CD4-positive, alpha-beta memory T cell (primary cell): ENCODE results near the gene AACS. TPM values are rescaled to one million over a fixed set of nuclear protein-coding genes. Genes with fewer than 3 reads are reported as not detected.

Source experiments
- CTCF ChIA-PET: fragments of 350-600 bp; sonication (Branson Sonifier 250); formaldehyde crosslinking; loops from one replicate; lab custom pipeline; 2021; ENCODE audit warnings: inconsistent platforms; ENCODE audit not compliant: partially characterized antibody; lab: Charles Lee
- POLR2A ChIA-PET: fragments of 350-600 bp; sonication (Branson Sonifier 250); formaldehyde crosslinking; loops from one replicate; lab custom pipeline; 2021; ENCODE audit not compliant: partially characterized antibody; lab: Charles Lee
- DNase-seq, 5 donors: peaks; one replicate each; pipeline versions ENCODE4 v3.0.0 to v3.0.0-alpha.2; 2020 to 2022; ENCODE audit warnings: mixed read lengths in 1 of 5
- H3K27ac ChIP-seq: one replicate; pipeline ENCODE4 v1.7.0; 2013; ENCODE audit warnings: low read depth, low read length
- H3K27me3 ChIP-seq: 2 replicates; pipeline ENCODE4 v1.7.0; 2013; ENCODE audit warnings: mild to moderate bottlenecking, low read length, moderate library complexity; ENCODE audit not compliant: insufficient read depth
- H3K36me3 ChIP-seq: 2 replicates; pipeline ENCODE4 v1.7.0; 2013; ENCODE audit warnings: mild to moderate bottlenecking, low read length, moderate library complexity; ENCODE audit not compliant: insufficient read depth
- H3K4me1 ChIP-seq: 2 replicates; pipeline ENCODE4 v1.7.0; 2013; ENCODE audit warnings: mild to moderate bottlenecking, low read length, moderate library complexity; ENCODE audit not compliant: insufficient read depth
- H3K4me3 ChIP-seq, 2 donors: one replicate each; pipeline ENCODE4 v1.7.0; 2013; ENCODE audit warnings: low read length in 2 of 2, mild to moderate bottlenecking in 1 of 2
- H3K9me3 ChIP-seq, 2 donors: one replicate each; pipeline ENCODE4 v1.7.0; 2013; ENCODE audit warnings: low read length in 2 of 2, control low read depth in 1 of 2; ENCODE audit not compliant: control insufficient read depth in 1 of 2
- H3K27ac Mint-ChIP-seq, 7 donors: one replicate each; pipeline ENCODE4 v1.8.0; 2020 to 2021; ENCODE audit warnings: mixed read lengths in 7 of 7, mild to moderate bottlenecking in 6 of 7, inconsistent platforms in 3 of 7, moderate library complexity in 3 of 7
- H3K27me3 Mint-ChIP-seq, 2 donors: one replicate each; pipeline ENCODE4 v1.8.0; 2020 to 2021; ENCODE audit warnings: mixed read lengths in 2 of 2
- H3K36me3 Mint-ChIP-seq, 2 donors: one replicate each; pipeline ENCODE4 v1.8.0; 2020 to 2021; ENCODE audit warnings: mixed read lengths in 2 of 2, inconsistent platforms in 1 of 2, mild to moderate bottlenecking in 1 of 2
- H3K4me1 Mint-ChIP-seq, 4 donors: one replicate each; pipeline ENCODE4 v1.8.0; 2020 to 2021; ENCODE audit warnings: mixed read lengths in 4 of 4, mild to moderate bottlenecking in 1 of 4
- H3K4me3 Mint-ChIP-seq, 8 donors: one replicate each; pipeline ENCODE4 v1.8.0; 2020 to 2021; ENCODE audit warnings: mixed read lengths in 8 of 8, mild to moderate bottlenecking in 7 of 8, moderate library complexity in 6 of 8, inconsistent platforms in 3 of 8
- H3K9me3 Mint-ChIP-seq, 8 donors: one replicate each; pipeline ENCODE4 v1.8.0; 2020 to 2021; ENCODE audit warnings: mixed read lengths in 8 of 8, mild to moderate bottlenecking in 5 of 8, inconsistent platforms in 3 of 8, moderate library complexity in 1 of 8
- intact Hi-C: fragments of 100-400 bp; cut with micrococcal nuclease; formaldehyde crosslinking; loops from one replicate; pipeline ENCODE4 v1.15.1; 2023
- polyA plus RNA-seq, 2 donors: library from polyadenylated mRNA; unstranded; fragments of 300-500 nt; fragmentation: Illumina TruSeq; gene quantifications; one replicate each; pipeline ENCODE4 v1.2.3, GENCODE V29; 2021
- total RNA-seq, 2 experiments: library from RNA; stranded (reverse); gene quantifications; one replicate each; pipeline ENCODE4 v1.2.3, GENCODE V29; 2021

Gene AACS
- total and polyA plus RNA-seq, 4 experiments from 2014 or later = 9.7 to 12.5 (median 12.0) TPM

GRCh38 chr12:125091401-125091800 is 26.2 kb downstream of the AACS start:
- CTCF ChIA-PET = no interaction called here
- no peaks in the 10 kb centered on the region for H3K9me3 ChIP-seq
- H3K36me3 Mint-ChIP-seq = peaks cover 25 to 32% of the 10 kb centered on the region in 2 donors
- no peaks in the 10 kb centered on the region for H3K4me1 ChIP-seq
- H3K27ac ChIP-seq = no peak overlapping the region
- no peak for DNase-seq
- no peaks in the 10 kb centered on the region for H3K9me3 Mint-ChIP-seq
- no peak overlapping the region for H3K27ac Mint-ChIP-seq
- intact Hi-C loops = no loop called here
- H3K36me3 ChIP-seq = peaks cover 2% of the 10 kb centered on the region
- H3K4me3 ChIP-seq = no peak overlapping the region
- H3K4me3 Mint-ChIP-seq = no peak overlapping the region
- H3K4me1 Mint-ChIP-seq = peaks cover 0 to 2% (median 0%) of the 10 kb centered on the region in 4 donors
- POLR2A ChIA-PET = no interaction called here
- H3K27me3 Mint-ChIP-seq = no peaks in the 10 kb centered on the region
- H3K27me3 ChIP-seq = no peaks in the 10 kb centered on the region

- Histone ChIP-seq H3K4me1 (no peaks in the 10 kb centered on the region), H3K27ac (no peak overlapping the region), H3K27me3 (no peaks in the 10 kb centered on the region), H3K36me3 (peaks cover 2% of the 10 kb centered on the region), H3K9me3 (no peaks in the 10 kb centered on the region), H3K4me3 (no peak overlapping the region)
- H3K27me3 Mint-ChIP-seq = no peaks in the 10 kb centered on the region
- ChIA-PET POLR2A (no interaction called here), CTCF (no interaction called here)
- H3K36me3 Mint-ChIP-seq = peaks cover 19 to 28% of the 10 kb centered on the region in 2 donors
- no peaks in the 10 kb centered on the region for H3K9me3 Mint-ChIP-seq
- no peak overlapping the region for H3K4me3 Mint-ChIP-seq
- no peak for DNase-seq
- intact Hi-C loops = no loop called here
- no peak overlapping the region for H3K27ac Mint-ChIP-seq
- H3K4me1 Mint-ChIP-seq = peaks cover 0 to 2% (median 0%) of the 10 kb centered on the region in 4 donors
Observed at GRCh38 chr12:125092108-125092871, 27.1 kb downstream of the AACS start.

GRCh38 chr12:125092872-125093680 is 27.8 kb downstream of the AACS start:
- no peaks in the 10 kb centered on the region for H3K9me3 Mint-ChIP-seq
- Histone ChIP-seq H3K4me1 (no peaks in the 10 kb centered on the region), H3K27ac (no peak overlapping the region), H3K36me3 (peaks cover 2% of the 10 kb centered on the region), H3K9me3 (no peaks in the 10 kb centered on the region), H3K4me3 (no peak overlapping the region), H3K27me3 (no peaks in the 10 kb centered on the region)
- H3K27me3 Mint-ChIP-seq = no peaks in the 10 kb centered on the region
- H3K4me3 Mint-ChIP-seq = peak overlapping the region in 1 of 8 donors; percentile 9
- peaks cover 0 to 2% (median 0%) of the 10 kb centered on the region in 4 donors for H3K4me1 Mint-ChIP-seq
- no peak for DNase-seq
- ChIA-PET POLR2A (no interaction called here), CTCF (no interaction called here)
- intact Hi-C loops = no loop called here
- no peak overlapping the region for H3K27ac Mint-ChIP-seq
- peaks cover 16 to 28% of the 10 kb centered on the region in 2 donors for H3K36me3 Mint-ChIP-seq

GRCh38 chr12:125093681-125094330 is 28.6 kb downstream of the AACS start:
- POLR2A ChIA-PET = no interaction called here
- no peaks in the 10 kb centered on the region for H3K4me1 ChIP-seq
- Mint-ChIP-seq H3K4me1 (peaks cover 0 to 4% (median 1%) of the 10 kb centered on the region in 4 donors), H3K27ac (no peak overlapping the region), H3K27me3 (no peaks in the 10 kb centered on the region), H3K4me3 (no peak overlapping the region), H3K9me3 (no peaks in the 10 kb centered on the region), H3K36me3 (peaks cover 14 to 26% of the 10 kb centered on the region in 2 donors)
- H3K27me3 ChIP-seq = no peaks in the 10 kb centered on the region
- intact Hi-C loops = no loop called here
- H3K4me3 ChIP-seq = no peak overlapping the region
- CTCF ChIA-PET = no interaction called here
- peaks cover 2% of the 10 kb centered on the region for H3K36me3 ChIP-seq
- no peak overlapping the region for H3K27ac ChIP-seq
- no peak for DNase-seq
- no peaks in the 10 kb centered on the region for H3K9me3 ChIP-seq

GRCh38 chr12:125096894-125097293 is 31.7 kb downstream of the AACS start:
- Mint-ChIP-seq H3K4me1 (peaks cover 0 to 6% (median 4%) of the 10 kb centered on the region in 4 donors), H3K27me3 (no peaks in the 10 kb centered on the region), H3K4me3 (no peak overlapping the region), H3K27ac (no peak overlapping the region), H3K36me3 (peaks cover 11 to 24% of the 10 kb centered on the region in 2 donors), H3K9me3 (no peaks in the 10 kb centered on the region)
- Histone ChIP-seq H3K36me3 (no peaks in the 10 kb centered on the region), H3K4me1 (no peaks in the 10 kb centered on the region), H3K27ac (no peak overlapping the region), H3K4me3 (no peak overlapping the region), H3K27me3 (no peaks in the 10 kb centered on the region), H3K9me3 (no peaks in the 10 kb centered on the region)
- ChIA-PET CTCF (interaction anchor here (1.6 kb wide), 1 partner anchor 15 kb away, joined by 3 read pairs; no protein-coding TSS in a partner anchor), POLR2A (no interaction called here)
- no peak for DNase-seq
- intact Hi-C loops = no loop called here

- Histone ChIP-seq H3K27me3 (no peaks in the 10 kb centered on the region), H3K4me3 (no peak overlapping the region), H3K9me3 (no peaks in the 10 kb centered on the region), H3K4me1 (no peaks in the 10 kb centered on the region), H3K27ac (no peak overlapping the region), H3K36me3 (no peaks in the 10 kb centered on the region)
- DNase-seq = no peak
- intact Hi-C loops = no loop called here
- H3K4me1 Mint-ChIP-seq = peaks cover 0 to 6% (median 4%) of the 10 kb centered on the region in 4 donors
- H3K27me3 Mint-ChIP-seq = no peaks in the 10 kb centered on the region
- H3K9me3 Mint-ChIP-seq = no peaks in the 10 kb centered on the region
- peaks cover 11 to 22% of the 10 kb centered on the region in 2 donors for H3K36me3 Mint-ChIP-seq
- POLR2A ChIA-PET = no interaction called here
- CTCF ChIA-PET = interaction anchor here (1.6 kb wide), 1 partner anchor 16 kb away, joined by 3 read pairs; no protein-coding TSS in a partner anchor
- H3K27ac Mint-ChIP-seq = no peak overlapping the region
- no peak overlapping the region for H3K4me3 Mint-ChIP-seq
Observed at GRCh38 chr12:125097427-125097826, 32.2 kb downstream of the AACS start.
